OCI-LY3 (cell line): ENCODE results near the gene AGRP.
"Not testable (repeated sequence)": the region's sequence is repeated elsewhere in the genome, so short reads cannot be mapped to it uniquely, and the experiment has no call there.

Experiments
- H2AFZ ChIP-seq: fragments of 200-600, 300-600 bp; shearing (Covaris generic); 2 replicates; pipeline ENCODE4 v1.6.0; 2014; ENCODE audit warnings: antibody characterized with exemption, low read depth, low read length
- H3K27ac ChIP-seq: fragments of 200-600, 300-600 bp; sonication (generic); 2 replicates; pipeline ENCODE4 v1.5.1; 2014; ENCODE audit warnings: mild to moderate bottlenecking, low read length, moderate library complexity, mixed read lengths
- H3K27me3 ChIP-seq: fragments of 200-600, 300-600 bp; sonication (generic); 2 replicates; pipeline ENCODE4 v1.6.1; 2014; ENCODE audit warnings: low read depth, low read length, mixed read lengths
- H3K36me3 ChIP-seq: fragments of 200-600, 300-600 bp; sonication (generic); replicated peaks from 2 replicates; pipeline ENCODE3; 2014; ENCODE audit warnings: low read depth, low read length, mixed read lengths
- H3K4me1 ChIP-seq: fragments of 300-600, 200-600 bp; sonication (generic); 2 replicates; pipeline ENCODE4 v1.6.1; 2014; ENCODE audit warnings: low read length, mixed read lengths
- H3K4me2 ChIP-seq: fragments of 200-600, 300-600 bp; sonication (generic); 2 replicates; pipeline ENCODE4 v1.6.1; 2014; ENCODE audit warnings: low read length, mixed read lengths
- H3K4me3 ChIP-seq: fragments of 300-600, 200-600 bp; sonication (generic); 2 replicates; pipeline ENCODE4 v1.5.1; 2014; ENCODE audit warnings: antibody characterized with exemption, mild to moderate bottlenecking, low read length, moderate library complexity
- H3K79me2 ChIP-seq: fragments of 300-600, 200-600 bp; shearing (Covaris generic); 2 replicates; pipeline ENCODE4 v1.6.1; 2014; ENCODE audit warnings: mild to moderate bottlenecking, low read length, mixed read lengths
- H3K9ac ChIP-seq: fragments of 300-600, 200-600 bp; shearing (Covaris generic); 2 replicates; pipeline ENCODE4 v1.6.0; 2014; ENCODE audit warnings: mild to moderate bottlenecking, low read length, moderate library complexity
- H3K9me3 ChIP-seq: fragments of 200-600, 300-600 bp; shearing (Covaris generic); 2 replicates; pipeline ENCODE4 v1.6.1; 2014; ENCODE audit warnings: low read length, mixed read lengths; ENCODE audit not compliant: insufficient read depth
- H4K20me1 ChIP-seq: fragments of 200-600, 300-600 bp; sonication (generic); 2 replicates; pipeline ENCODE4 v1.6.1; 2016; ENCODE audit warnings: low read length, mixed read lengths; ENCODE audit not compliant: insufficient read depth
- CTCF ChIP-seq: fragments of 200-600, 300-600 bp; sonication (generic); IDR thresholded peaks from 2 replicates; pipeline ENCODE4 v1.5.1; 2014; ENCODE audit warnings: antibody characterized with exemption, low read length, low read depth
- EZH2phosphoT487 ChIP-seq: fragments of 200-600 bp; shearing (Covaris generic); IDR thresholded peaks from 2 replicates; pipeline ENCODE4 v1.6.1; 2018; ENCODE audit warnings: antibody characterized with exemption, mixed run types, low read depth

Gene AGRP

GRCh38 chr16:67490335-67491096 lies 7.2 kb upstream of the AGRP start:
- H2AFZ ChIP-seq: no peak overlapping the region
- H4K20me1 ChIP-seq: no peaks in the 10 kb centered on the region
- H3K4me2 ChIP-seq: no peak overlapping the region
- no peaks in the 10 kb centered on the region for H3K27me3 ChIP-seq
- TF ChIP-seq EZH2phosphoT487 (no peak), CTCF (no peak)
- H3K4me3 ChIP-seq: no peak overlapping the region
- H3K36me3 ChIP-seq: peaks cover 17% of the 10 kb centered on the region
- peaks cover 21% of the 10 kb centered on the region for H3K4me1 ChIP-seq
- H3K9ac ChIP-seq: no peak overlapping the region
- H3K9me3 ChIP-seq: 0 out of 2 replicates have a peak, but pooled peaks cover 4% of the 10 kb centered on the region
- H3K27ac ChIP-seq: no peak overlapping the region
- H3K79me2 ChIP-seq: no peaks in the 10 kb centered on the region

- Histone ChIP-seq H3K4me3 (no peak overlapping the region), H3K36me3 (peaks cover 23% of the 10 kb centered on the region), H3K79me2 (no peaks in the 10 kb centered on the region), H2AFZ (no peak overlapping the region), H3K4me2 (peak overlapping the region; percentile 25), H3K27ac (peak overlapping the region; percentile 79), H3K9me3 (0 out of 2 replicates have a peak, but pooled peaks cover 4% of the 10 kb centered on the region), H3K4me1 (peaks cover 21% of the 10 kb centered on the region), H4K20me1 (no peaks in the 10 kb centered on the region), H3K27me3 (no peaks in the 10 kb centered on the region), H3K9ac (peak overlapping the region; percentile 26; the same call in 1 of the 2 replicates)
- TF ChIP-seq EZH2phosphoT487 (no peak), CTCF (no peak)
These were observed 6.2 kb upstream of the AGRP start for GRCh38 chr16:67489401-67490083.

GRCh38 chr16:67487561-67487960 lies 4.2 kb upstream of the AGRP start:
- Histone ChIP-seq H3K79me2 (peaks cover 11% of the 10 kb centered on the region), H3K36me3 (peaks cover 28% of the 10 kb centered on the region), H3K4me1 (peaks cover 24% of the 10 kb centered on the region)
- H4K20me1 ChIP-seq, H3K9me3 ChIP-seq, H3K9ac ChIP-seq, H3K27ac ChIP-seq, H3K4me3 ChIP-seq, H3K4me2 ChIP-seq, H3K27me3 ChIP-seq, H2AFZ ChIP-seq: not testable (repeated sequence)

- peaks cover 30% of the 10 kb centered on the region for H3K36me3 ChIP-seq
- peaks cover 18% of the 10 kb centered on the region for H3K79me2 ChIP-seq
- H3K9ac ChIP-seq: no peak overlapping the region
- H3K27ac ChIP-seq: no peak overlapping the region
- H3K9me3 ChIP-seq: 0 out of 2 replicates have a peak, but pooled peaks cover 4% of the 10 kb centered on the region
- no peaks in the 10 kb centered on the region for H4K20me1 ChIP-seq
- TF ChIP-seq CTCF (no peak), EZH2phosphoT487 (no peak)
- H3K4me1 ChIP-seq: peaks cover 31% of the 10 kb centered on the region
- no peak overlapping the region for H2AFZ ChIP-seq
- H3K27me3 ChIP-seq: no peaks in the 10 kb centered on the region
- H3K4me3 ChIP-seq: no peak overlapping the region
- H3K4me2 ChIP-seq: no peak overlapping the region
These were observed 3.5 kb upstream of the AGRP start for GRCh38 chr16:67486805-67487204.
